Muscle of arm (tissue), 12 donors: ENCODE results near the gene TMEM45B. TPM values are rescaled to one million over a fixed set of nuclear protein-coding genes. Genes with fewer than 3 reads are reported as not detected.

Experiments
- DNase-seq: peaks from one replicate; pipeline ENCODE4 v3.0.0-alpha.2; 2013
- polyA plus RNA-seq, 12 donors: library from polyadenylated mRNA; unstranded; fragments of 120-200 nt; gene quantifications; one replicate each; pipeline ENCODE4 v1.2.1, GENCODE V29; 2013; ENCODE audit not compliant: insufficient read length in 12 of 12

Gene TMEM45B
- polyA plus RNA-seq, 12 donors: 0.19 to 15.9 (median 0.41) TPM; not detected in 1

- no peak for DNase-seq
These were observed 80.4 kb downstream of the TMEM45B start for GRCh38 chr11:129896062-129896461.

GRCh38 chr11:129905402-129905801 lies 89.8 kb downstream of the TMEM45B start:
- no peak for DNase-seq

Other genes starting within 250 kb of the TMEM45B start
- gene NFRKB, start 79.7 kb downstream of the TMEM45B start, polyA plus RNA-seq: 10 to 100 TPM in 11 of 12 donors, not detected in 1; 18.1 to 30.4 (median 20.0) TPM
- gene PRDM10, start 187.0 kb downstream of the TMEM45B start, polyA plus RNA-seq: 10 to 100 TPM in 2 of 12 donors, 1 to 10 TPM in 9, not detected in 1; 4.6 to 11.7 (median 7.4) TPM